GM12892 (cell line): Measurements from ENCODE around the gene PODN.

Experiments used
- POLR2A ChIP-seq: IDR thresholded peaks from 2 replicates; pipeline ENCODE4 v1.6.1; 2011; ENCODE audit warnings: low read depth, low read length, control low read depth
- POLR2AphosphoS5 ChIP-seq: IDR thresholded peaks from 2 replicates; pipeline ENCODE4 v1.6.1; 2011; ENCODE audit warnings: low read depth, low read length, control low read depth
- TAF1 ChIP-seq: IDR thresholded peaks from 2 replicates; pipeline ENCODE4 v1.6.1; 2011; ENCODE audit warnings: low read depth, mild to moderate bottlenecking, control low read depth, low read length, borderline replicate concordance

- TF ChIP-seq TAF1: no peak
- no peak for TF ChIP-seq POLR2AphosphoS5
- no peak for TF ChIP-seq POLR2A
Observed at GRCh38 chr1:53126495-53126894, 64.5 kb downstream of the PODN start.
